Stimulated activated CD4-positive, alpha-beta T cell treated with anti-CD3 and anti-CD28 coated beads, TNF-alpha, amount 100 ng/mL, for 48 hours (primary cell): Measurements from ENCODE around the gene IDH3G.

Source experiments
- DNase-seq, 3 donors: peaks; one replicate each; pipeline ENCODE4 v3.0.0-alpha.2; 2020; ENCODE audit warnings: low read depth in 3 of 3

Gene IDH3G

DNA sequence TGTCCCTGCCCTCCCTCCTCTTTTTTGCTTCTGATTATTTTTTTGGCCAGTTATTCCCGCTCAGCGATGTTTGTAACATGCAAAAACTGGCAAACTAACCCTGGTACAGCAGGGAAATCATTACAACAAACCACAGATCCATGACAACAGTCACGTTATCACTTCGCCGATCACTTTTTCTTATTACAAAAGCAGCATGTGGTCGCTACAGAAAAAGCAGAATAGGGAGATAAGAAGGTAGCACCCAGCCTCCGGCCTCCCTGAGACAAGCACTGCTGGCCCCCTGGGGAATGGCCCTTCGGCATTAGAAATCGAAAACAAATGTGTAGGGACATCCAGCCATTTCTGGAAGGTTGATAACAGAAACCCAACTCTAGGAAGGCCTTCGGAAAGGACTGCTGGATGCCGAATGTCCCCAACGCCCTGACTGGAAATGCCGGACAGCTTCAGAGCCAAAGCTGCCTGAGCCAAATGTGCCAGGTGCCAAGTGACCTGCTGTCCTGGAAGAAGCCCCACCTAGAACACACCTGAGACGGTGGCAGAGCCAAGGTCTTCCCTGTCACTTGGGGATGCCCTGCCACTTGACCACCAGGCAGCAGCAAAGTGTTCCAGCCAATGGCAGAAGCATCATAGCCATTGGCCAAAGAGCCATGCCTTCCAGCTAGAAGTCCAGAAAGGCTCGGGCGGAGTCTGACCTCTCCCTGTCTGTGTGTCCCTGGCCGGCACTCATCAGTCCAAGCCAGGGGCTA, 2.9 kb downstream of the IDH3G start:
- DNase-seq = no peak

DNA sequence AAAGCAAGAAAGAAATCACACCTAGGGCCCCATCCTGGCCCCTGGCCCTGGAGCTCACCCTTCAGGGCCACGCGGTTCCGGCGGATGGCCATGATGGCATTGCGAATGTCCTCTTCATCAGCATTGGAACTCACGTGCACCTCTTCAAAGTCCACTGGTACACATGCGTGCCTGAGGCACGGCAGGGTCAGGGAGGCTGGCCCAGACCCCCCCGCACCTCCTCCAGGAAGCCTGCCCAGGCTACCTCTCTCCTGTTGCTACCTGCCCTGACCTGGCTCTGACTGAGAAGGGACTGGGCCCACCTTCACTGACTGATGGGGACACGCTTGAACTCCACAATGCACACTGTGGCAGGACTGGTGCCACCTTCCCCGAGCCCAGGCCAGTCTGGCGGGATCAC, 4.5 kb downstream of the IDH3G start:
- no peak for DNase-seq

DNA sequence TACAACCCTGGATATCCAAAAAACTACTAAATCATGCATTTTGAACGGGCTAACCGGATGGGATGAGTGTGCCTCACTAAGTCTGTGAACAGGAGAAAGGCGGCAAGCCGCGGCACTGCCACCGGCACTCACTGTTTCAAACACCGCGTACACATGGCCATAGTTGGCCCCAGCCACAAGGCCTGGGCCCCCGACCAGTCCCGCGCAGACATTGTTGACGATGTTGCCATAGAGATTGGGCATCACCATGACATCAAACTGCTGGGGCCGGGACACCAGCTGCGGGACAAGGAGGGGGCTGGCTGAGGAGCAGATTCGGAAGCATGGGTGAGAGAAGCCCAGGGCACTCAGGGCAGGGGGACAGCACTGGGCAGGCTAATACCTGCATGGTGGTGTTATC, 7.5 kb downstream of the IDH3G start:
- no peak for DNase-seq

DNA sequence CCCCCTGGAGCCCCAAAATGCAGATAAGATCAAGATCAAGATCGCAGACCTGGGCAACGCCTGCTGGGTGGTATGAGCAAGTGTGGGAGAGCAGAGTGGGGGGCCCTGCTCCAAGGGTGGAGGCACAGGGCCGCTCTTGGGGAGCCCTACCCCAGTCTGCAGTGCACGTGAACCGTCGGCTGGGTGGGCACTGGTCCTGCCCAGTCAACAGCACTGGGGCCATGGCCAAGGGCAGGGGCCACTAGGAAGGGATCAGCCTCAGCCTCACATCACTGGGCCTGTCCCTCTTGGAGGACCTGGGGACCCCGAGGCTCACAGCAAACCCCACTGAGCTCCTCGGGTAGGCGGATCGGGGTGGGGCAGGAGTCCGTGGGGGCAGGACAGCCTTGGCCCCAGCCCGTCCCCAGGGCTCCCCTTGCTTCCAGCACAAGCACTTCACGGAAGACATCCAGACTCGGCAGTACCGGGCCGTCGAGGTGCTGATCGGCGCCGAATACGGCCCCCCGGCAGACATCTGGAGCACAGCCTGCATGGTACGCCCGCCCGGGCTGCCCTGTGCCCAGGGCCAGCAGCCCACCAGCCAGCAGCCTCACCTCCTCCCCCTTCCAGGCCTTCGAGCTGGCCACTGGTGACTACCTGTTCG, 9.7 kb downstream of the IDH3G start:
- no peak for DNase-seq

DNA sequence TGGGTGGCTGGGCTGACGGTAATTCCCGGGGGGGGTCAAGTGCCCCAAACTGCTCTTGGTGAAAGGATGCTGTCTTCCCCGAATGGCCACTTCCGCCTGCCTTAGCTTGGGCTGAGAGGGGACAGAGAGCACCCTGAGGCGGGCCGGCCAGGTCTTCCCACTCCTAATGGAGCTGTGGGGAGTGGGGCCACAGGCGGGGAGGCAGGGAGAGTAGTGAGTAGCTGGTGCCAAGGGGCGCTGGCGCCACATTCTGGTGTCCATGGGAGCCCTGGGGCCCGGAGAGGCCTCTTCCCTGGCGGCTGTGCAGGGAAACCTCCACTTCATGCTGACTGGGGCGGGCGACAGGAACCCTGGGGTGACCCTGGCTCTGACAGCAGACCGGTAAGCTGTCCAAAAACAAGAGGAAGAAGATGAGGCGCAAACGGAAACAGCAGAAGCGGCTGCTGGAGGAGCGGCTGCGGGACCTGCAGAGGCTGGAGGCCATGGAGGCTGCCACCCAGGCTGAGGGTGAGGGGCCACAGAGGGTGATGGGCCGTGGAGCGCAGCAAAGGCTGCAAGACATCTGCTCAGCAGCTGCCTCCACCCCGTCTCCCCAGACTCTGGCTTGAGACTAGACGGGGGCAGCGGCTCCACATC, 10.7 kb downstream of the IDH3G start:
- DNase-seq = no peak

DNA sequence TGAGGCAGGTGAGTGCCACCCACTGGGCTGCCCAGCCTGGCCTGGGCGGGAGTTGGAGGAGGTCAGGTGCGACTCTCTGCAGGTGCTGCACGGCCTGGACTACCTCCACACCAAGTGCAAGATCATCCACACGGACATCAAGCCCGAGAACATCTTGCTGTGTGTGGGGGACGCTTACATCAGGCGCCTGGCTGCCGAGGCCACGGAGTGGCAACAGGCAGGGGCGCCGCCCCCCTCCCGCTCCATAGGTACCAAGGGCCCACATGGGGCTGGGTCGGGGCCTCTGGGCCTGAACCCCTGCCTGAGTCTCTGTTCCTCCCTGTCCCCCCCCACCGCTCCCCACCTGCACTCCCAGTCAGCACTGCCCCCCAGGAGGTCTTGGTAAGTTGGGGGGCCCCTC, 11.3 kb downstream of the IDH3G start:
- DNase-seq = no peak

DNA sequence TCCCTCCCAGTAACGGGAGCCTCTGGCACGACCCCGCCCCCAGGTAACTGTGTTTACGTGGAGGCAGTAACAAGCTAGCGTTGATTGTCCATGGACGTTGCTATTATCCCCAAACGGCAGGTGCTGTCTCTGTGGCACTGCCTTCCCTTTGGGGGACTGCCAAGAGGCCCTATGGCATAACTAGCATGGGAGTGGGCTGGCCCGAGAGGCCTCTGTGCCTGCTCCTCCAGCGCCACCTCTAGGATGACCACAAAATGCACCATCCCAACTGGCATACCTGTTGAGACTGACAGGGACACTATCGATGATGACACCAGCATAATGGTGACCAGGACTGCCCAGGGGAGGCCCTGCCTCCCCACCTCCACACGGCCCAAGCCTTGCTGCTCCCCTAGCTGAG, 11.9 kb downstream of the IDH3G start:
- DNase-seq = no peak

DNA sequence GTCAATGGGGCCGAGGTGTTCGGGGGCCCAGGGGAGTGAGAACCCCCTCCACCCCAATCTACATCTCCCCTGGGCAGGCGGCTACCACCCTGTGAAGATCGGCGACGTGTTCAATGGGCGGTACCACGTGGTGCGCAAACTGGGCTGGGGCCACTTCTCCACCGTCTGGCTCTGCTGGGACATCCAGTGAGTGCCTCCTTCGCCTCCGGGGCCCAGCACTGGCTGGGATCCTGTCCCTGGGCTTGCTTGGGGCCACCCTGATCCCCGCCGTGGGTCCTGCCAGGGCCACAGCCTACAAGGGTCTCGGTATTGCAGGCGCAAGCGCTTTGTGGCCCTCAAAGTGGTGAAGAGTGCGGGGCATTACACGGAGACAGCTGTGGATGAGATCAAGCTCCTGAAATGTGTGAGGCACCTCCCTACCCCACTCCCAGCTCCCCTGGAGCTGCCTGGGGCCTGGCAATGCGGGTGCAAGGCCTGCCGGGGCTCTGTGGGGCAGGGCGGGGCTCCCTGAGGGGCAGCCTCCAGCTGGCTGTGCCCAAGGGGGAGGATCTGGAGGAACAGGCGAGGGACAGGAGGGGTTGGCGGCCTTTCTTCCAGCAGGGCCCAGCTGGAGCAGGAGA, 12.6 kb downstream of the IDH3G start:
- DNase-seq = no peak

DNA sequence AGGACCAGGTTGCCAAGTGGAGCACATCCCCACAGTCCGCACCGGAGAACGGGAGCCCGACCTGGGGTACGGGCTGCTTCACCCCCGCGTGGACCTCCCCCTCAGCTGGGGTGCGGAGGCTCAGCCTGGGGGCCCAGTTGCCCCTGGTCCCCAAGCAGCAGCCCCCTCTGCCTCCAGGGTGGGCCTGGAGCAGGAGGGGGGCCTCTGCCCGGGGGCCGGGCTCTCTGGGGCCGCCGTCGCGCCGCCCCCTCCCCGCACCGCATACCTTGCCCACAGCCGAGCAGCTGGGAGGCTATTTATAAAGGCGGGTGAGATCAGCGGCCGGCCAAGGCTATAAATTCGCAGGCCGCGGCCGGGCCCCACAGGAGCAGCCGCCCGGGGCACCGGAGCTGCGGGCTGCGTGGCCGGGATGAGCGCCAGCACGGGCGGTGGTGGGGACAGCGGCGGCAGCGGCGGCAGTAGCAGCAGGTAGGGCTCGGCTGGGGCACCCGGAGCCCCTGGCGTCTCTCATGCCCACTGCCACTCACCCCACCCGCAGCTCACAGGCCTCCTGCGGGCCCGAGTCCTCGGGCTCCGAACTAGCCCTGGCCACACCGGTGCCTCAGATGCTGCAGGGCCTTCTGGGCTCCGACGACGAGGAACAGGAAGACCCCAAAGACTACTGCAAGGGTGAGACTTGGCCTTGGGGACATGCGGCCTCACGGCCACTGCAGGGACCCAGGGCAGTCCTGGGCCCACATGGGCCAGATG, 13.3 kb downstream of the IDH3G start, which contains the start of gene SRPK3:
TSS of gene SRPK3 (plus strand) at position 364 of the 750 bp plus-strand sequence. CDS start at position 410, 46 bp downstream.
- no peak for DNase-seq

DNA sequence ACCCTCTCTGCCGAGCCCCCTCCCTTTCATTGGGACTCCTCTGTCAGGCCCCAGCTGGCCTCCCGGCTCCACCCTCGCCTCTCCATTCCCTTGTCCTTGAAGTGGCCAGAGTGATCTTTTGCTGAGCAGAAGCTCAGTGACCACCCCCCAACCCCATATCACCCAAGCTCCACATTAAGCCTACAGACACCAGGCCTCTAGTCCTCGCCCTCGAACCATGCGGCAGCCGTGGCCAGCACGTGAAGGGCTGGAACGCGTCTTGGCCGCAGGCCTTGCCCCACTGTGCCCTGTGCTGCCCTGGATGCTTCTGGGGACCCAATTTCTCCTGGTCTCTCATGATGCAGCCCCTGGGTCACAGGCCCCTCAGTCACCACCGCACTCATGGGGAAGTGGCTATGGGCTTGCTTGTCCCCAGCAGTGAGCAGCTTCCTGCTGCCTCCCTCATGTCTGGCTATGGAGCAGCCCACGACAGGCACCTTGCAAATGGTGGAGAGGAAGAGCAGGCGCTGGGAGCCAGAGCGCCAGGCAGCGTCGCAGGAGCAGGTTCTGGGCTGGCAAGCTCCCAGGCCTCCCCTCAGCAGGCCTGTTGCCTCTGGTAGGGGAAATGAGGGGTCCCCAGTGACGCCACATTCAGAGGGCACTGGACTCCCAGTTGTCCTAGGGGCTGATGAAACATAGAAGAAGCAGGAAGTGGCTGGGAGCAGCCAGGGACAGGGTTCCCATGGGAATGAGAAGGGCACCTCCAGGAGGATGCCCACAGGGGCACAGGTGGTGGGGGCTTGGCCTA, 14.1 kb downstream of the IDH3G start:
- DNase-seq = no peak

DNA sequence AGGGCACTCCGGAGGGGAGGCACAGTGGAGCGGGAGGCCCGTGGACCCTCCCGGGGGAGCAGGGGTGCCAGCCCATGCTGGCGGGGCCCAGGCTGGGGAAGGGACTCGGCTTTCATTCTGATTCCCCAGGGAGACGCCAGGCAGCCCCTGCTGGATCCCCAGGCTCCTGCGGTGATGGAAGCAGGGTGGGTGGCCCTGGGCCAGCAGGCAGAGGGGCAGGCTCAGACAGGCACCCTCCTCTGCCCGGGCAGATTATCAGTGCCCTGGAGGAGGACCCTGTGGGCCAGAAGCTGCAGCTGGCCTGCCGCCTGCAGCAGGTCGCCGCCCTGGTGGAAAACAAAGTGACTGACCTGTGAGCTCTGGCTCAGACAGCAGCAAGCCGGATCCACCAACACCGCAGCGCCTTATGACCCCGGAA, 15.5 kb downstream of the IDH3G start:
- no peak for DNase-seq

DNA sequence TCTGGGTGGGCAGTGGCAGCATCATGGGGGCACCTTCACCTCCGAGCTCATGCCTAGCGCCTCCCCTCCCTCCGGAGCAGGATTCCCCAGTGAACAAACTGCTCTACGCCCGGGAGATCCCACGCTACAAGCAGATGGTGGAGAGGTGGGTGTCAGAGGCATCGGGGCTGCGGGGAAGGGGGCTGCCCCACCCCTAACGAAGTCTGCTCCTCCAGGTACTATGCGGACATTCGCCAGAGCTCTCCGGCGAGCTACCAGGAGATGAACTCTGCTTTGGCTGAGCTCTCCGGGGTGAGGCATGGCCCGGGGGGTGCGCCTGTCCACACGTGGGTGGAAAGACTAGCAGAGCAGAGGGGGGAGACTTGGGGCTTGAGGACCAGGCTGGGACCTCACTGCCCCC, 16.0 kb downstream of the IDH3G start:
- no peak for DNase-seq

DNA sequence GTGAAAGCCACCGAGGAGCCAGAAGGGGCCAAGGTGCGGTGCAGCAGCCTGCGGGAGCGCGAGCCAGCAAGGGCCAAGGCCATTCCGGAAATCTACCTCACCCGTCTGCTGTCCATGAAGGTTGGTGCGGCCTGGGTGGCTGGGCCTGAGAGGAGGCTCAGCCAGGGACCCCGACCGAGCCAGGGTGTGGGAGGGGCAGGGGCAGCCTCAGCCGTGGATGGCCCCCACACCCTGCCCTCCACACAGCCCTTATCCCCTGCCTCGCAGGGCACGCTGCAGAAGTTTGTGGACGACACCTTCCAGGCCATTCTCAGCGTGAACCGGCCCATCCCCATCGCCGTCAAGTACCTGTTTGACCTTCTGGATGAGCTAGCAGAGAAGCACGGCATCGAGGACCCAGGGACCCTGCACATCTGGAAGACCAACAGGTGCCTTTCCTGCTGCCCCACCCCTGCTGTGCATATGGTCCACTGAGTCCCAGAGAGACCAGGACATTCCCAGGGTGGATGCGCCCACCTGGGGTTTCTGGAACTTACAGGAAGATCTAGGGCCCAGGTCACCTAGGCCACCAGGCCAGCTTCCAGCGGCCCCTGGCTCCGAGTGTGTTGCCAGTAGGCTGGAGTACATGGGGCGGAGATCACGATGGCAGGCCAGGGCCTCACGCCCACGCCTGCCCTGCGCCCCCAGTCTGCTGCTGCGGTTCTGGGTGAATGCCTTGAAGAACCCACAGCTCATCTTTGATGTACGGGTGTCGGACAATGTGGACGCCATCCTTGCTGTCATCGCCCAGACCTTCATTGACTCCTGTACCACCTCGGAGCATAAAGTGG, 16.7 kb downstream of the IDH3G start:
- no peak for DNase-seq

DNA sequence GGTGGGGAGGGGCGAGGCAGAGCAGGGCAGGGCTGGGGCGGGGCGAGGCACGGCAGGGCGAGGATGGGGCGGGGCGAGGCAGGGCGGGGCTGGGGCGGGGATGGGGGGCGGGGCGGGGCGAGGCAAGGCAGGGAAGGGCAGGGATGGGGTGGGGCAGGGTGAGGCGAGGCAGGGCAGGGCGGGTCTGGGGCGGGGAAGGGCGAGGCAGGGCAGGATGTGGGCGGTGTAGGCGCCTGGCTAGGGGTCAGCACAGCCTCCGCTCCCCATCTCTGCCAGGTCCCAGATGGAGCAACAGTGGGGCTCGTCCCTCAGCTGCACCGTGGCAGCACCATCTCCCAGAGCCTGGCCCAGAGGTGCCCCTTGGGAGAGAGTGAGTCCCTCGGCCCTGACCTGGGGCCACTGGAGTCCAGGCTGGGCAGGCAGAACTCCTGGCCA, 17.5 kb downstream of the IDH3G start:
- no peak for DNase-seq

DNA sequence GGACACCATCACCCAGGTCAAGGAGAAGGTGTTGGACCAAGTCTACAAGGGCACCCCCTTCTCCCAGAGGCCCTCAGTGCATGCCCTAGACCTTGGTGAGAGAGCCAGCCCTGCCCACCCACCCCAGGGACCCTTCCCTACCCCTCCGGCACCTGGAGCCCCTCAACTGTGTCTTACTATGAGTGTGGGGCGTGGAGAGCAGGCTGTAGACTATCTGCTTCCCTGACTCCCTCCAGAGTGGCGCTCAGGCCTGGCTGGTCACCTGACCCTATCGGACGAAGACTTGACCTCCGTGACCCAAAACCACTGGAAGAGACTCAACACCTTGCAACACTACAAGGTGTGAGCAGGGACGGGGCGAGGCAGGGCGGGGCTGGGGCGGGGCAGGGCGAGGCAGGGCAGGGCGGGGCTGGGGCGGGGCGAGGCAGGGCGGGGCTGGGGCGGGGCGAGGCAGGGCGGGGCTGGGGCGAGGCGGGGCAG, 18.0 kb downstream of the IDH3G start:
- DNase-seq = no peak

DNA sequence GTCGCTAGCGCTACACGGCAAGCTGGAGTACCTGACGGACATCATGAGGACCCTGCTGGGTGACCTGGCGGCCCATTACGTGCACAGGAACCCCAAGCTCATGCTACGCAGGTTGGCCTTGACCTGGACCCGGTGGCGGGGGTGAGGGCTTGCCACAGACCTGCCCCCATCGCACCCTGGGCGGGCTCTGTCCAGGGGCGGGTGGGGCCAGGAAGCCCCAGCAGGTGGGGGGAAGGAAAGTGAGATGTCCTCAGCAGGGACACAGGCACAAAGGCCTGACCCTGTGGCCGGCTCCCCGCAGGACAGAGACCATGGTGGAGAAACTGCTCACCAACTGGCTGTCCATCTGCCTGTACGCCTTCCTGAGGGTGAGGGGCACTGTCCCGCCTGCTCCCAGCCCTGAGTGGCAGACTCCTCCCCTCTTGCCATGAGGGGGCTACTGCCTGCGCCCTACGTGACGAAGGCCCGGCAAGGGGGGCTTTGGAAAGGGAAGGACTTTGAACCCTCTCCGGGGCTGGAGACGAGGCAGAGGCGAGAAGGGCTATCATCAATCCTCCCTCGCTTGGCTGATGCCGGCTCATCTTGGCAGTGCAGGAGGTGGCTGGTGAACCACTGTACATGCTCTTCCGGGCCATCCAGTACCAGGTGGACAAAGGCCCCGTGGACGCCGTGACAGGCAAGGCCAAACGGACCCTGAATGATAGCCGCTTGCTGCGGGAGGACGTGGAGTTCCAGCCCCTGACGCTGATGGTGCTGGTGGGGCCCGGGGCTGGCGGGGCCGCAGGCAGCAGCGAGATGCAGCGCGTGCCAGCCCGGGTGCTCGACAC, 18.7 kb downstream of the IDH3G start:
- DNase-seq = no peak

DNA sequence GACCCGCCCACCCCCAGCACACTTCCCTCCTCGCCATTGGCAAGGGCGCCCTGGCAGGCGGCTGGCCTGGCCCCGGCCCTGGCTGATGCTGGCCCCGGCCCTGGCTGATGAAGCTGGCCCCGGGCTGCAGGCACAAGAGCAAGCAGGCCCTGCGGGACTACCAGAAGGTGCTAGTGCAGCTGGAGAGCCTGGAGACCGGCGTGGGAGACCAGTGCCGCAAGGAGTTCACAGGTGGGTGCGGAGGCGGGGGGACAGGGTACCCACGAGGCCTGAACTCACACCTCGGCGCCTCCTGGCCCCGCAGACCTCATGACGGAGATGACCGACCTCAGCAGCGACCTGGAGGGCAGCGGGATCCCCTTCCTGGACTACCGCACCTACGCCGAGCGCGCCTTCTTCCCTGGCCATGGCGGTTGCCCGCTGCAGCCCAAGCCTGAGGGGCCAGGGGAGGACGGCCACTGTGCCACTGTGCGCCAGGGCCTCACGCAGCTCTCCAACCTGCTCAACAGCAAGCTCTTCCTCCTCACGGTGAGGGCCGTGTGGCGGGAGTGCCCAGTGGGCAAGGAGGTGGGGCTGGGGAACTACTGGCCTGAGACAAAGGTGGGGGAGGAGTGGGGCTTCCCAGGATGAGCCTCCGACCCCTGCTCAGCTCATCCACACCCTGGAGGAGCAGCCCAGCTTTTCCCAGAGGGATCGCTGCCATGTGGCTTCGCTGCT, 19.4 kb downstream of the IDH3G start:
- DNase-seq = no peak
